GM12801 (cell line): Measurements from ENCODE around the gene TNS2.

Source experiments
- CTCF ChIP-seq: IDR thresholded peaks from one replicate; pipeline ENCODE4 v1.5.1; 2011; ENCODE audit warnings: control low read depth; ENCODE audit not compliant: insufficient read length; ENCODE audit errors: extremely low read depth

The TNS2 gene

GRCh38 chr12:53062011-53062961 lies 12.4 kb downstream of the TNS2 start:
- TF ChIP-seq CTCF, result no peak

- TF ChIP-seq CTCF, result no peak
These were observed 13.3 kb downstream of the TNS2 start for GRCh38 chr12:53062977-53063707.

- TF ChIP-seq CTCF, result no peak
These were observed 14.1 kb downstream of the TNS2 start for GRCh38 chr12:53063708-53064612.

GRCh38 chr12:53064613-53065436 lies 15.0 kb downstream of the TNS2 start:
- no peak for TF ChIP-seq CTCF

- TF ChIP-seq CTCF, result no peak
These were observed 15.6 kb downstream of the TNS2 start for GRCh38 chr12:53065470-53065869.

- no peak for TF ChIP-seq CTCF
These were observed 16.4 kb downstream of the TNS2 start for GRCh38 chr12:53065975-53066931.
